ENCODE results near the gene MFSD2A. TPM values are rescaled to one million over a fixed set of nuclear protein-coding genes. Genes with fewer than 3 reads are reported as not detected.

Gene MFSD2A
- total RNA-seq, 1 experiment from 2014 or later, result 8.0 TPM

DNA sequence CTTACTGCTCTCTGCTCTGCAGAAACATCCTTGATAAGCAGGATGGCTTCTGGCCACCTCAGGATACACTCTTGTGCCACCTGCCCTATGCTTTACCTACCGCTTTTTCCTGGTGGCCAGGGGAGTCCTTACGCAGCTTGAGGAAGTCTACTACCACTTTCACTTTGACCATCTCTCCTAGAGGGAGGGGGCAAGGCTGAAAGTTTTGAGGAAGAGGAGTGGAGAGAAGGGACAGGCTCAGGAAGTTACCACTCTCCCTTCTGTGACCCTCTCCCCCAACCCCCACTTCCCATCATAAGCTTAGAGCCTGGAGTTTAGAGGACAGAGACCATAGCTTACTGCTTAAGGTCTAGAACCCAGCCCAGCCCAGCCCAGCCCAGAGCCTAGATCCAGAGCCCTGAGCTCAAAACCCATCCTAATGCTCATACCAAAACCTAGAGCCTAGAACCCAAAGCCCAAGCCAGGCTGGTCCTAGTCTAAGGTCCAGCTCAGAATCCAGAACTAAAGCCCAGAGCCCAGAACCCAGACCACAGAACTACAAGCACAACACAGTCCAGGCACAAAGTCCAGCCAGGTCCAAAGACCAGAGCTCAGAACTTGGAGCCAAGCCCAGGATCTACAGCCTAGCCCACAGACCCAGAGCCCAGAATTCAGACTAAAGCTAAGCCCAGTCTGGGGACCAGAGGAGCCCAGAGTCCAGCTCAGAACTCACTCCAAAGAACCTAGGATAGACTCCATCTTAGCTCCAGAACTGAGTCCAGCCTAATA is 18.0 kb upstream of the MFSD2A start:
- no peaks in the 10 kb centered on the region for H3K79me2 ChIP-seq (ENCODE audit: insufficient read depth, low read length)
- H3K27ac ChIP-seq (ENCODE audit: low read depth, low read length), result no peak overlapping the region
- no peaks in the 10 kb centered on the region for H3K4me1 ChIP-seq (ENCODE audit: control insufficient read depth in 1 of 2, insufficient read depth in 2 of 2, low read length in 2 of 2)
- BruUV-seq (replicated peaks), result no TSS peak
- no peaks in the 10 kb centered on the region for H3K9me3 ChIP-seq (ENCODE audit: control insufficient read depth in 1 of 2, insufficient read depth in 1 of 2, low read depth in 1 of 2, low read length in 2 of 2)
- H2AFZ ChIP-seq (ENCODE audit: low read depth, low read length, poor library complexity, severe bottlenecking), result no peak overlapping the region
- ChIA-PET POLR2A (no interaction called here), CTCF (interaction anchor here (1.0 kb wide), 1 partner anchor 35 kb away, joined by 3 read pairs; the partner anchor contains the start of gene MYCL), RAD21 (ENCODE audit: low non-redundant PET in 1 of 2, low total read pairs in 2 of 2, uncharacterized antibody in 2 of 2, unreplicated experiment in 2 of 2) (no interaction called here)
- H3K27me3 ChIP-seq (ENCODE audit: insufficient read depth, low read length), result no peaks in the 10 kb centered on the region
- H4K20me1 ChIP-seq (ENCODE audit: insufficient read depth), result no peaks in the 10 kb centered on the region
- no peak overlapping the region for H3K4me2 ChIP-seq (ENCODE audit: low read length)
- H3K9me2 ChIP-seq (ENCODE audit: insufficient read depth), result no peaks in the 10 kb centered on the region
- ATAC-seq (no peak), DNase-seq (ENCODE audit: low read depth, low spot score) (no peak)
- H3K36me3 ChIP-seq (ENCODE audit: control insufficient read depth in 1 of 2, insufficient read depth in 2 of 2, low read length in 2 of 2), result no peaks in the 10 kb centered on the region
- H3K9ac ChIP-seq (ENCODE audit: low read length), result no peak overlapping the region
- no peak for TF ChIP-seq FOSL1 (IDR thresholded peaks at IDR 0.05; ENCODE audit: low read depth)
- TF ChIP-seq CTCF (IDR thresholded peaks at IDR 0.05 in 2 of 3, conservative IDR thresholded peaks at IDR 0.05 in 1 of 3; ENCODE audit: borderline replicate concordance in 1 of 3, insufficient read depth in 1 of 3, low read depth in 2 of 3, low read length in 2 of 3), result no peak
- TF ChIP-seq ZFX (IDR thresholded peaks at IDR 0.05), result no peak
- intact Hi-C loops (cut with micrococcal nuclease), result no loop called here
- no peak overlapping the region for H3K4me3 ChIP-seq (replicated peaks in 1 of 2; ENCODE audit: low read depth in 1 of 2, low read length in 2 of 2)

DNA sequence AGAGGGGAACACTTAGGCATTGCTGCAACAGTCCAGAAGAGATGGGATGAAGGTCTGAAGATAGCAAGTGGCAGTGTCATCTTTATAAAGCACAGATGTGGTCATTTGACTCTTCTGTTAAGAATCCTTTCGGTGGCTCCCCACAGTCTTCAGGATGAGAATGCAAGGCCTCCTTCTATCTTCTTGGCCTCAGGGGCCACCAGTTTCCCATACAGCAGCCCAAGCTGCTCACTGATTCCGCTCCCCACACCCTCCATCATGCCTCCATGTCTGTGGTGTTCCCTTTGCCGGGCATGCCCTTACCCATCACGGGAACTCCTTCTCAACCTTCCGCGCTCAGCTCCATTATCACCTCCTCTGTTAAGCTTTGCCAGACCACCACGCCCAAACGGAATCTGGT is 16.1 kb upstream of the MFSD2A start:
- POLR2A ChIA-PET, result interaction anchor here (1.4 kb wide), 1 partner anchor 19 kb away, joined by 3 read pairs; no protein-coding TSS in a partner anchor

More for the DNA sequence above, 16.1 kb upstream of the MFSD2A start:
- no peaks in the 10 kb centered on the region for H3K9me2 ChIP-seq (ENCODE audit: insufficient read depth)
- no peaks in the 10 kb centered on the region for H3K36me3 ChIP-seq (ENCODE audit: control insufficient read depth in 1 of 2, insufficient read depth in 2 of 2, low read length in 2 of 2)
- H3K27ac ChIP-seq (ENCODE audit: low read depth, low read length), result no peak overlapping the region
- H3K4me1 ChIP-seq (ENCODE audit: control insufficient read depth in 1 of 2, insufficient read depth in 2 of 2, low read length in 2 of 2), result no peaks in the 10 kb centered on the region
- CTCF ChIA-PET, result no interaction called here
- H3K4me2 ChIP-seq (ENCODE audit: low read length), result no peak overlapping the region
- H3K27me3 ChIP-seq (ENCODE audit: insufficient read depth, low read length), result no peaks in the 10 kb centered on the region
- intact Hi-C loops (cut with micrococcal nuclease), result no loop called here
- DNase-seq (ENCODE audit: low read depth, low spot score) (no peak), ATAC-seq (no peak)
- no peaks in the 10 kb centered on the region for H3K79me2 ChIP-seq (ENCODE audit: insufficient read depth, low read length)
- TF ChIP-seq POLR2AphosphoS5 (IDR thresholded peaks at IDR 0.05; ENCODE audit: low read depth, low read length), result no peak
- TF ChIP-seq TCF7L2 (IDR thresholded peaks at IDR 0.05; ENCODE audit: borderline replicate concordance, extremely low read depth, insufficient read depth, insufficient read length), result no peak
- TF ChIP-seq SP1 (IDR thresholded peaks at IDR 0.05; ENCODE audit: low read depth), result no peak
- TF ChIP-seq, protein P1, sequence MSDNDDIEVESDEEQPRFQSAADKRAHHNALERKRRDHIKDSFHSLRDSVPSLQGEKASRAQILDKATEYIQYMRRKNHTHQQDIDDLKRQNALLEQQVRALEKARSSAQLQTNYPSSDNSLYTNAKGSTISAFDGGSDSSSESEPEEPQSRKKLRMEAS (IDR thresholded peaks at IDR 0.05), result no peak
- TF ChIP-seq CEBPB (IDR thresholded peaks at IDR 0.05; ENCODE audit: low read depth), result no peak
- no peak for TF ChIP-seq EZH2 (IDR thresholded peaks at IDR 0.05)
- TF ChIP-seq, protein P2, sequence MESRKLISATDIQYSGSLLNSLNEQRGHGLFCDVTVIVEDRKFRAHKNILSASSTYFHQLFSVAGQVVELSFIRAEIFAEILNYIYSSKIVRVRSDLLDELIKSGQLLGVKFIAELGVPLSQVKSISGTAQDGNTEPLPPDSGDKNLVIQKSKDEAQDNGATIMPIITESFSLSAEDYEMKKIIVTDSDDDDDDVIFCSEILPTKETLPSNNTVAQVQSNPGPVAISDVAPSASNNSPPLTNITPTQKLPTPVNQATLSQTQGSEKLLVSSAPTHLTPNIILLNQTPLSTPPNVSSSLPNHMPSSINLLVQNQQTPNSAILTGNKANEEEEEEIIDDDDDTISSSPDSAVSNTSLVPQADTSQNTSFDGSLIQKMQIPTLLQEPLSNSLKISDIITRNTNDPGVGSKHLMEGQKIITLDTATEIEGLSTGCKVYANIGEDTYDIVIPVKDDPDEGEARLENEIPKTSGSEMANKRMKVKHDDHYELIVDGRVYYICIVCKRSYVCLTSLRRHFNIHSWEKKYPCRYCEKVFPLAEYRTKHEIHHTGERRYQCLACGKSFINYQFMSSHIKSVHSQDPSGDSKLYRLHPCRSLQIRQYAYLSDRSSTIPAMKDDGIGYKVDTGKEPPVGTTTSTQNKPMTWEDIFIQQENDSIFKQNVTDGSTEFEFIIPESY (IDR thresholded peaks at IDR 0.05; ENCODE audit: extremely low read depth, insufficient replicate concordance, low read length), result no peak
- no peak for TF ChIP-seq EZH2phosphoT487 (IDR thresholded peaks at IDR 0.05; ENCODE audit: borderline replicate concordance)
- H3K9me3 ChIP-seq (ENCODE audit: control insufficient read depth in 1 of 2, insufficient read depth in 1 of 2, low read depth in 1 of 2, low read length in 2 of 2), result no peaks in the 10 kb centered on the region
- H3K4me3 ChIP-seq (replicated peaks in 1 of 2; ENCODE audit: low read depth in 1 of 2, low read length in 2 of 2), result no peak overlapping the region
- no peaks in the 10 kb centered on the region for H4K20me1 ChIP-seq (ENCODE audit: insufficient read depth)
- H2AFZ ChIP-seq (ENCODE audit: low read depth, low read length, poor library complexity, severe bottlenecking), result no peak overlapping the region
- BruUV-seq (replicated peaks), result no TSS peak
- RAD21 ChIA-PET (ENCODE audit: low non-redundant PET in 1 of 2, low total read pairs in 2 of 2, uncharacterized antibody in 2 of 2, unreplicated experiment in 2 of 2), result no interaction called here
- H3K9ac ChIP-seq (ENCODE audit: low read length), result no peak overlapping the region
